Measurements from ENCODE around the gene FAM20C. TPM values are rescaled to one million over a fixed set of nuclear protein-coding genes. Genes with fewer than 3 reads are reported as not detected.

The FAM20C gene
- total RNA-seq, 1 donor from 2014 or later, result 37.3 TPM

DNA sequence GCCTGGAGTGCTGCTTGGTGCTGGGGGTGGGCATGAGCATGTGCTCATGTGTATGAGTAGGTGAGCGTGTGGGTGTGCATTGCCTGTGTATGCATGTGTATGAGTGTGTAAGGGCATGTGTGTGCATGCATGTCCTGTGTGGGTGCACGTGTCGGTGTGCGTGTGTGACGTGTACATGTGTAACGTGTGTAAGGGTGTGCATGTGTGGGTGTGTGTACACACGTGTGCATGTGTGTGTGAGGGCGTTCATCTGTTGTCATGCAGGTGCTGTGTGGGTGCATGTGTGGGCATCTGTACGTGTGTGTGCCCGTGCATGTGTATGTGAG is 30.3 kb downstream of the FAM20C start:
- no peak for DNase-seq (ENCODE audit: low read depth)

DNA sequence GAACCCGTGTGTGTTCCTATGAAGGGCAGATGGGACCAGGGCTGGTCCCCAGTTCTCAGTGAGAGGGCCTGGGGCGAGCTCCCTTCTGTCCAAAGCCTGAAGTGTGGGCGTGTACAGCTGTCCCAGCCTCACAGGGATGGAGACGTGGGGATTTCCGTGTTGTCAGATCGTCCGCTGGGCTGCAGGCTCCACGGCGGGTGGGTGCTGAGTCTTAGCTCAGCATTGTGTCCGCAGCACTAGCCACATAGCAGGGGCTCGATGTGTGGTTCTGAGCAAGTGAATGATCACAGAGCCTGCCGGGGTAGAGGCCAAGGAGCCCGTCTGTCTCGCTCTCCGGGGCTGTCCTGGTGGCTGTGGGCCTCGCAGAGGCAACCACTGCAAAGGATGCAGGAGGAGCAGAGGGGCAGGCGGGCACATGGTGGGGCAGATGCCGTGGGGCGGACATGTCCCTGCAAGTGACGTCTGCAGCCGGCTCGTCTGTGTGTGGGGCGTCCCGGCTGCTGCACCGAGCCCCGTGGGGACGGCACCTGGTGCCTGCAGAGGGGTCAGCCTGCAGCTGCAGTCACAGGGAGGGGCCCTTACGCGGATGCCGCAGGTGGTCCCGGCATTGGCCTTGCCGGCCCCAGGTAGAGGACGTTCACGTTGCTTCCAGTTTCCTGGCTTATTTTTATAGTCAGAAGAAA is 30.9 kb downstream of the FAM20C start:
- no peak for DNase-seq (ENCODE audit: low read depth)

DNA sequence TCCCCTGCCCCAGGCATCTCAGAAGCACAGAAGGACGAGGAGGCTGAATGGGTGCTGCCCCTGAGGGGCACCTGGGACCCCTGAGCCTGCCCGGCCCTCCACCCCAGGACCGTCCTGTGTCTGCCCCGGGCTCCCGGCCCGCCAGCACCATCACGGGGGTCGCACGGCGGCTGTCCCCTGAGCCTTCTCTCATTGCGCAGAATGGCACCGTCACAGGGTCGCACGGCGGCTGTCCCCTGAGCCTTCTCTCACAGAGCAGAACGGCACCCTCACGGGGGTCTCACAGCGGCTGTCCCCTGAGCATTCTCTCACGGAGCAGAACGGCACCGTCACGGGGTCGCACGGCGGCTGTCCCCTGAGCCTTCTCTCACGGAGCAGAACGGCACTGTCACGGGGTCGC is 31.5 kb downstream of the FAM20C start:
- no peak for DNase-seq (ENCODE audit: low read depth)

DNA sequence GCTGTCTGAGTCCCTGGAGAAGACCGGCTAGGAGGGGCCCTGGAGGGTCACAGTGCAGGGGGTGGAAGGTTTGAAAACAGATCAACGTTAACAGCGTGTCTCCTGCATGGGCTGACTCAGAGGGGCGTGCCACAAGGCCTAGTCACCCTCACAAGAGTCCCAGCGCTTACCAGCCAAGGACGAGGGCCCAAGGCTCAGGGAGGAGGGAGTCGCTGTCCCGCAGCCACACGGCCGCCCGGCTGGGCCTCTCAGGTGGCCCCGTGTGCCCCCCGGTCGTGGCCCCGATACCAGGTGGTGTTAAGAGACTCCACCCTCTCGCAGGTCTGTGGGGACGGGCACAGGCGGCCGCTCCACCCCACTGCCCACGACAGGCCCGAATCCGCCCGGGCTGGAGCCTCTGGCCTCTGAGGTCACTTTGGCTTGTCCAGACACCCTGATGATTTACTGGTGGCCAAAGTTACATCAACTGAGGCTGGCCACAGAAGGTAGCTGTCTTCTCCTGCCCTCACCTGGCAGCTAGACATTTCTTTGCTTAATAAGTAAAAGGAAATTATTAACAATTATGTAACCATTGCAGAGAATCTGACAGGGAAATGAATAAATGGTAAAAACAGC is 34.0 kb downstream of the FAM20C start:
- no peak for DNase-seq (ENCODE audit: low read depth)

DNA sequence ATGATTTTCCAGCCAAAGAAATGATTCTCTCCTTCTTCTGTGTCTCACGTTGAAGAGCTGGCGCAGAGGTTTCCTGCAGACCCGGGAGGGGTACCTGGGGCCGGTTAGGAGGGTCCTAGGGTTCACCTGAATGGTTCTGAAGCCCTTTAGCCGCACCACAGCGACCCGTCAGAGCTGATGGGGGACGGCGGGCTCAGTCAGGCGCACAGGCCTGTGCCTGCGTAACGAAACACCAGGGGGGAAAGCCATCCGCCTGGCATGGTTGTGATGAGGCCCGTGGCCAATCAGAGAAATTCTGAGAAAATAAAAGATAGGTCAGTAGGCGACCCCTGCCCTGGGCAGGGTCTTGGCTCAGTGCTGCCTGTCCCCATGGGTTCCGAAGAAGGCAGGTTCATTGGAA is 35.6 kb downstream of the FAM20C start:
- no peak for DNase-seq (ENCODE audit: low read depth)

DNA sequence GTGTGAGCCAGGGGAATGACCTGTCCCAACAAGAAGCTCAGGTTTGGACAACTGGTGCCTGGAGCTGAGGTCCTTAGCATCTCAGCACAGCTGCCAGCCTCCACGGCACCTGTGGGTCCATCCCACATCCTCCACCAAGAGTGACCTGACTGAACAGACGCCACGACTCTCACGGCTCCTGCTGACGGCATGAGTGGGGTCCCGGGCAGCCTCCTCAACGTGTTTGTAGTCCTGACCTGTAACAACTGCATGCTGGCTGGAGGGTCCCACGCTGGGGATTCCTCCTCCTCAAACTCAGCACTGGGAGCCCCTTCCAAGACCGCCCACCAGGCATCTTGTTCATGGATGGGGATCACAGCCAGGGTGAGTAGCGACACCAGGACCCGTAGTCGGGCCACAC is 36.2 kb downstream of the FAM20C start:
- no peak for DNase-seq (ENCODE audit: low read depth)

DNA sequence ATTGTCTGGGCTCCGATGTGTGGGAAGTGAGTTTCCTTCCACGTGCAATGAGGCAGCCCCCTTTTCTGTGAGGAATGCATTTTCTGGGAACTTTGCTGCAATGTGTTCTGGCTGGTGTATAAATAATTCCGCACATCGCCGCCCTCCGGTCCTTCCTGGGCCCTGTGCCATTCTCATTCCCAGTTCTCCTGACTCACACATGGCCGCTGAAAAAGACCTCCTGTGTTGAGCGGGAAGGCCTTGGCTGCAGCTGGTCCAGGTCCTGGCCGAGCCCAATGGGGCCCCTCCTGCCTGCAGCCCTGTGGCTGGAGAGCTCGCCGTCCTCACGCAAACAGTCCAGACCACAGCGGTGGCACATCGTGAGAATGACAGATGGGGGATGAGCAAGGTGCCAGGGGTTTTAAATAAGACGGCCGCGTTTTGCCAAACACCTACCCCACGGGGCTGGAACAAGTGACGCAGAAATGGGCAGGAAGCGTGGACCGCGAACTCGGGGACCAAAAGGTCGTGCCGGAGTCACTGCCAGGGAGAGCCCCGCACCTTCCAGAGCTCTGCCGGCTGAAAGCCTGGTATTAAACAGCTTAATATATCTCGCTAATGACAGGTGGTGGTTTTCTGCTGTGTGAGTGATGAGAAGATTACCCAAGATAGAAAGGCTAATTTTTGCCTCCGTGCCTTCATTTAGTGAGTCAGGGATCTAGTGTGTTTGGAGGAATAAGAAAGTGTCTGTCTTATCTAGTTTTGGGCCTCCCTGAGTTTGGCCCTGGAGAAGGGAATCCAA is 37.0 kb downstream of the FAM20C start:
- peak; percentile 94 for DNase-seq (ENCODE audit: low read depth)

DNA sequence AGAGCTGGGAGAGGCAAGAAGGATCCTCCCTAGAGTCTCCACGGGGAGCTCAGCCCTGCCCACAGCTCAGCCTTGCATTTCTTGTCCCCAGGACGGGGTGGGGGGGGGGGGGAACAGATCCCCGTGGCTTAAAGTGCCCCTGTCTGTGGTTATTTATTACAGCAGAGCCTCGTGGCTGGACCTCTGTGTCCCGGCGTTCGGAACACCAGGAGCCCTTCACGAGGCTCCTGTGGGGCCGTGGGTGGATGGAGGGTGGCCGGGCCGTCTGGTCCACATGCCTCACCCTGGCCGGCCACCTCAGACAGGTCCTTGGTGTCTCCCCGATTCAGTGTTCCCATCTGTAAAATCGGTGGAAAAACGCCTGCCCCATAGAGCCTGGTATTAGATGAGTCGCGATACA is 37.9 kb downstream of the FAM20C start:
- no peak for DNase-seq (ENCODE audit: low read depth)

DNA sequence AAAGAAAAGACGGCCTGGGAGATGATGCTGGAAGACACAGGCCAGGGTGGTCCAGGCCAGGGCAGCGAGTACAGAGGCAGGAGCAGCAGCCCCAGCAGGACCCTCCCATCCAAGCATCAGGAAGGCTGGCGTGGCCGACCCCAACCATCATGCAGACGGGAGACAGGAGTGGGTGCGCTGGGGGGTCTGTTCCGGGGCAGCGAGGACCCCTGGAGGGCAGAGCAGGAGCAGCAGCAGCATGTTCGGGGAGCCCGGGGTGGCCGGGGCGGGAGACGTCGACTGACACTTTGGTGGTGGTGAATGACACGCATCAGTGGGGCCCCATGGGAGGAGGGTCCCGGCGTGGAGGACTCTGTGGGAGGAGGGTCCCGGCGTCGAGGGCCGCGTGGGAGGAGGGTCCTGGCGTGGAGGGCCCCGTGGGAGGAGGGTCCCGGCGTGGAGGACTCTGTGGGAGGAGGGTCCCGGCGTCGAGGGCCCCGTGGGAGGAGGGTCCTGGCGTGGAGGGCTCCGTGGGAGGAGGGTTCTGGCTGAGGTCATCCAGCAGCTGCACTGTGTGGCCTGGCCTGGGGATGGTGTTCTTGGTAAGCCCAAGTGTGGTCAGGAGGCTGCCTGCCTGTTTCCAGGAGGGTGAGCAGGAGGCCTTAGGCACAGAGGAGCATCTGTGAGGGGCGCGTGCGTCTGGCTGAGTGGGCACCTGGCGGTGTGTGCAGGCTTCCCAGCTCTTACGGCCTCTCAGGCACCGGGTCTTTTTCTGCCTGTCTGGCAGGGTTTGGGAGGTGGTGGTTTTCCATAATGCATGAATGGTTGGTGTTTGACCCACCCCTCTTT is 38.9 kb downstream of the FAM20C start:
- DNase-seq (ENCODE audit: low read depth), result peak; percentile 69

DNA sequence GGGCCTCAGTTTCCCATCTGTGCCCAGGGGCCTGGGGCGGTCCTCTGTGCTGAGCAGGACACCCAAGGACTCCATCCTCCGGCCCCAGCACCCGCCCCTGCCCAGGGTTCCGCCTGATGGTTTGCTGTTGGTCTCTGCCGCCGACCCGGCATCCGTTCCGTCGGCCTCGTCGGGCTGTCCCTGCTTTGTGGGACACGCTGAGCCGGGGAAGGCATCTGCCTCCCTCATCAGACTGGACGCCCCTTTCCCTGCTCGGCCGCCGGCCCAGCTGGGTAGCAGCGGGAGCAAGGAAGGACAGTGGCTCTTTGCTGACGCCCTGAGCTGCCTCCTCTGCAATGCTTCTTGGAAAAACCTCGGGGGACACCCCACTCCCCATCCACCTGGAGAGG is 39.5 kb downstream of the FAM20C start:
- no peak for DNase-seq (ENCODE audit: low read depth)

DNA sequence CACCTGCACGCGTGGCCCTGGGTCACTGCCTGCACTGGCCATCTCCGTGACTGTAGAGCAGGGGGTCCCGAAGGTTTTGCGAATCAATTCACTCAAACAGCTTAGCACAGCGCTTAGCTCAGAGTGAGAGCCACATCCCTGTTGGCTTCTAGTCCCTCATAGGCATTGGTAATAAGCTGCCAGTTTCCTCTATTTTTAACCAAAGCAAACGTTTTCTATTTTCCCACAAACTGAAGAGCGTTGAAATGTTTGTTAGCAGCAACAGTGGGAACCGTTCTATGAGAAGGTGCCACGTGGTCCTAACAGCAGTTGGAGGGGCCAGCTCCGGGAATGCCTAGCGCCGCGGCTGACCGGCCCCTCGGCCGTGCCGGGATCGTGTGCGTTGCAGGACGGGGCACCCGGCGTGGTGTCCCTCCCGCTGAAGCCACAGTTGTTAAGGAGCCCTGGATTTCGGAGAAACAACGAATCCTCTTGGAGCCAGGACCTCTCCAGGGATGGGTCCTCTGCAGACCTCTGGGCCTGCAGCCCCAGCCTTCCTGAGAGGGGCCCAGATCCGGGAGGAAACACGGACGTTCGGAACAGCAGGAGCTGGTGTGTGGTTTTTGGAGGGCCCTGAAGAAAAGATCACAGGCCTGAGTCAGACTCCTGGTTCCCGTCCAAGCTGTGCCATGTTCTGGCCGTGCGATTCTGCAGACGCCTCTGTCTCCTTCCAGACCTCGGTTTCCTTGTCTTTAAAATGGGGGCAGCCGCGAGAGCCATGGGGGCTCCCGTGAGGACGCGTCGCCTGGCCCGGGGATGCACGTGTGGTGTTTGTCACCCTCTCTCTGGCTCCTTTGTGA is 40.3 kb downstream of the FAM20C start:
- peak; percentile 39 for DNase-seq (ENCODE audit: low read depth)

DNA sequence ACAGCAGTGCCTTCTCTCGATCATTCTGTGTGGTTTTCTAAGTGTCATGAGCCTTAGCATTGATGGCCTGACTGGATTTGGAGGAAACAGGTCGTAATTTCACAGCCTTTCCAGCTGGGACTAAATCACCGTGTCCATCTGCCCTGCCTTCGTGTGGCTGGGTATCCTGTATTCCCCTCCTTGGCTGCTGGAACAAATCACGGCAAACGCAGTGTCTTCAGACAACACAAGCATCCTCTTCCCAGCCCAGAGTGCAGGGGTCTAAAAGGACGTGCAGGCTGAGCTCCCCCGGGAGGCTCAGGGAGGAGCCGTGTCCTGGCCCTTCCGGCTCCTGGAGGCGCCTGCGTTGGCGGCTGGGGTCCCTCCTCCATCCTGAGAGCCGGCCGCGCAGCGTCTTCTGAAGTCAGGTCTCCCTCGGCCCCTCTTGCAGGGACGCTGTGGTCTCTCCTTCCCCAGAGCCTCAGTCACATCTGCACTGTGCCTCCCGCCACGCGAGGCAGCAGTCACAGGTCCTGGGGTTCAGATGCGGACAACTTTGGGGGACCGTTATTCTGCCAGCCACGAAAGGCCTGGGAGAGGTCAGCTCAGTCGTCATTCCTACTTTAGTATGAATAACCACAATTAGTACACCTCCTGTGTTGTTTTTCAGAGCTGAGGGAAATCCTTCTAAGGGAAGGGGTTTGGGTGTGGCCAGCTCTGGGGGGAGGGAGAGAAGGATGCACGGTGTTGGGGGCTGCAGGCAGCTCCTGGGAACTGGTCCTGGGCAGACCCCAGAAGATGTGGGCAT is 41.1 kb downstream of the FAM20C start:
- no peak for DNase-seq (ENCODE audit: low read depth)

DNA sequence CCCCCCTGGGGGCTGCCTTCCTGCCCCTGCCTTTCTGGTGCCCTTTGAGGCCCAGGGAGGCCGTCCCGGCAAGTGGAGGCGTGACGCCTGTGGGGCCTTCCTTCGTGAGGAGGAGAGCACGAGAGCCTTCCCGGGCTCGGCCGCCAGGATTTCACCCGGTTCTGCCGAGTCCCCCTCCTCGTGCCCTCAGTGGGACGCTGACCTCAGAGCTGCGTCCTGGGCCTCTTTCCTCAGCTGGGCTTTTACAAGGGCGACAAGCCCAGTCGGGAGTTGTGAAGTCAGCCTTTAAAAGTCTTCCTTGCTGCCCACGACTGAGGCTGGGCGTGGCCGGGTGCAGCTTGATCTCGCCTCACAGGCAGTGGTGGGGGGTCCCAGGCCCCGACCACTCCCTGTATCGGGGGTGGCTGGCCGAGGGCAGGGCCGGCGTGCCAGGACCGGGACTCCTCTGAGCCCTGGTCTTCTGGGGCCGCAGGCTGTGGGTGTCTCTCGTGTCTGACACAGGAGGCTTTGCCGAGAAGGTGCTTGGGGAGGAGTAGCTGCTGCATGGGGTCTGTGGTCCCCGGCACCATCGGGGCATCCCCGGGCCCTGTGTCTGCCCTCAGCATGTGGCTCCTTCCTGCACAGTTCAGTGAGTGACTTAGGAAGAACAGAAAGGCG is 41.8 kb downstream of the FAM20C start:
- DNase-seq (ENCODE audit: low read depth), result no peak

DNA sequence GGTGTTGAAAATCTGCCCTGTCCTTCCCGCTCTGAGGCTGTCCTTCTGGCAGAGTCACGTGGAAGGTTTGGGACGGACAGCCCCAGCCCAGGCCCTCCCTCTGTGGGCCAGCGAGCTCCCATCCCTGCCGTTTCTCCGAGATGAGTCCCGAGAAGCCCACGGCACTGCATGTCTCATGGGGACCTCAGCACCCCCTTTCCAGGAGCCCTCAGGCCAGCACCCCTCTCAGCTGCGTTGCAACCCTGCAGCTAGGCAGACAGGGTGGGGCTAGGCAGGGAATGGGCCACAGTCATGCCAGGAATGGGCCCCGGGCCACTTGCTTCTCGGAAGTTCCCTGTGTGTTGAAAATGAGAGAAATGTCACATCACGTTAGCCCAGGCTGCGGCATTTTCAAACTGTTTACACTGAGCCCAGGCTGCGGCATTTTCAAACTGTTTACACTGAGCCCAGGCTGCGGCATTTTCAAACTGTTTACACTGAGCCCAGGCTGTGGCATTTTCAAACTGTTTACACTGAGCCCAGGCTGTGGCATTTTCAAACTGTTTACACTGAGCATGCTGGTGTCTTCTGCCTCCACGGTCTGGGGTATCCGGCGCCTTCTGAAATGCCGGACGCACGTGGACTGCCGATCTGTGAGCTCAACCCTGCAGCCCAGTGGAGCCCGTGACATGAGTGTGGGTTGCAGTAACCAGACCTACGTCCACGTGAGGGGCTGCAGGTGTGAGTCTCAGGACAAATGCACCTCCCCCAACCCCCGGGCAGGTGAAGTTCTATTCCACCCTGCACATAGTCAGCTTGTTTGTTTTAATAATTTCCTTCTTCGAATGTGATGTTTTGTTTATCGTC is 42.6 kb downstream of the FAM20C start:
- DNase-seq (ENCODE audit: low read depth), result peak; percentile 31

DNA sequence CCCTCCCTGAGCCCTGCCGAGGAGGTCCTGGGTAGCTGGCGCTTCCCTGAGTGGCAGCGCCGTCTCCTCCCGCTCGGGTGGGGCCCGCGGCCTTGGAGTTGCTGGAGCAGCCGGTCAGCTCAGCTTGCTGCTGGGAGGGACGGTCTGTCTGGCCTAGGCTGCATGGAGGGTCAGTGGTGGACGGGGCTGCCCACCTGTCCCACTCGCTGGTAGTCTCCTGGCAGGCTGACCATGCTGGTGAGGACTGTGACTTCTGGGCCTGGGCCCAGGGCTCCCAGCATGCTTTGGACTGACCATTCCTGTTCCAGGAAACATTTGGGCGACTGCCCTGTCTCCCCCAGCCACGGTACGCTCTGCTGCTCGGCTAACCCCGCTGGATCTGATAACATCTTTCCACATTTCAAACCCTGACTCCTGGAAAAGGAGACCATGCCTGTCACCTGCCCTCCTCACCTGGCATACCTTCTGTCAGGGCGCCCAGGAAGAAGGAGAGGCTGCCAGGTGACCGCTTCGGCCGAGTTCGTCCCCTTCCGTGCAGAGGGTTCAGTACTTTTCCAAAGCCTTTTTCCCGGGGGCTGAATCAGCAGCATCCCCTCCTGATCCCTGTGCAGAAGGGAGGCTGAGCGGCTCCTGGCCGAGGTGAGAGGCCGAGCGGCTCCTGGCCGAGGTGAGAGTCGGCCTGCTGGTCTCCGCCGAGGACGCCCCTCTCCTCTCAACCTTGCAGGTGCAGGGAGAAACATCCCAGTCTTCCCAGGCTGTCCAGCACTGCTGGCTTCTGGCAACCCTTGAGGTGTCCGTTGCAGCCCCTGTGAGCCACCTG is 43.4 kb downstream of the FAM20C start:
- no peak for DNase-seq (ENCODE audit: low read depth)

DNA sequence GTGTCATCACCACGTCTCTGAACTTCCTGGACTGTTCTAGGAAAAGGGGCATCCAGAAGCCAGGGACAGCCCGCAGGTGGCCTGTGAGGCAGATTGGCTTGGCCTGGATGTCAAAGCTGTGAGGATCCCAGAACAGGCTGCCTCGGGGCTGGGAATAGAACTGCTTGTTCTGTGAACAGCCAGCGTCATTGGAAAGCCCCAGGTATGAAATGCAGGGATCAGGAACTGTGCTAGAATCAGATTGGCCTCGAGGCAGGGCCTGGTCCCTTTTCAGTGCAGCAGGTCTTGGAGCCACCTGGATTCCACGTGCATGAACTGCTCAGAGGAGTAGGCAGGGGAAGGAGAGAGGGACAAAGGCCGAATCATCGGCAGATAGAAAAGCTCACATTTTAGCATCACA is 44.6 kb downstream of the FAM20C start:
- DNase-seq (ENCODE audit: low read depth), result no peak

DNA sequence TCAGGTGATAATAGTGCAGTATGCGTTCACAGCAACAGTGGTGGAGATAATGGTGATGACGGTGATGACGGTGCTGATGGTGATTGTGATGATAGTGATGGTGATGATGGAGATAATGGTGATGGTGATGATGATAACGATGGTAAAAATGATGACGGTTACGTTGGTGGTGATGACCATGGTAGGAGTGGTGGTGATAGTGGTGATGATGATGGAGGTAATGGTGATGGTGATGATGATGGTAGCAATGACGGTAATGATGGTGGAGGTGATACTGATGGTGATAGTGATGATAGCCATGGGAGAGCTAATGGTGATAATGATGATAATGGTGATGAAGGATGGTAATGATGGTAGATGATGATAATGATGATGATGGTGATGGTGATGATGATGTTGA is 45.0 kb downstream of the FAM20C start:
- DNase-seq (ENCODE audit: low read depth), result no peak

Data from myocyte (in vitro differentiated cells).